KMS-11 (cell line): Measurements from ENCODE around the gene RGS9.

Experiments
- H2AFZ ChIP-seq: fragments of 200-600 bp; sonication (generic); 2 replicates; pipeline ENCODE4 v1.6.1; 2016; ENCODE audit warnings: antibody characterized with exemption, mixed run types, low read depth
- H3K27ac ChIP-seq: fragments of 200-600 bp; sonication (generic); 2 replicates; pipeline ENCODE4 v1.6.1; 2016; ENCODE audit warnings: mild to moderate bottlenecking, mixed run types
- H3K27me3 ChIP-seq: fragments of 200-600 bp; sonication (generic); 2 replicates; pipeline ENCODE4 v1.6.1; 2017; ENCODE audit warnings: mild to moderate bottlenecking, low read depth, mixed run types, moderate library complexity; ENCODE audit not compliant: insufficient read depth
- H3K36me3 ChIP-seq: fragments of 200-600 bp; sonication (generic); 2 replicates; pipeline ENCODE4 v1.6.1; 2017; ENCODE audit warnings: mild to moderate bottlenecking, mixed run types; ENCODE audit not compliant: insufficient read depth
- H3K4me1 ChIP-seq: fragments of 200-600 bp; sonication (generic); 2 replicates; pipeline ENCODE4 v1.6.1; 2016; ENCODE audit warnings: mild to moderate bottlenecking, low read depth, mixed run types; ENCODE audit not compliant: poor library complexity, severe bottlenecking
- H3K4me2 ChIP-seq: fragments of 200-600 bp; sonication (generic); 2 replicates; pipeline ENCODE4 v1.7.0; 2016; ENCODE audit warnings: mild to moderate bottlenecking, mixed run types
- H3K4me3 ChIP-seq: fragments of 200-600 bp; sonication (generic); IDR thresholded peaks from 2 replicates; pipeline ENCODE4 v1.6.1; 2017; ENCODE audit warnings: low read depth, low read length, mixed read lengths; ENCODE audit not compliant: insufficient read depth
- H3K79me2 ChIP-seq: fragments of 200-600 bp; sonication (generic); 2 replicates; pipeline ENCODE4 v1.6.1; 2016; ENCODE audit warnings: low read depth, mixed run types; ENCODE audit not compliant: insufficient read depth
- H3K9ac ChIP-seq: fragments of 200-600 bp; sonication (generic); 2 replicates; pipeline ENCODE4 v1.6.1; 2016; ENCODE audit warnings: mild to moderate bottlenecking, mixed run types
- H4K20me1 ChIP-seq: fragments of 200-600 bp; sonication (generic); 2 replicates; pipeline ENCODE4 v1.6.1; 2016; ENCODE audit warnings: mild to moderate bottlenecking, mixed run types; ENCODE audit not compliant: insufficient read depth
- TF ChIP-seq, protein P1 (sequence below): fragments of 200-600 bp; sonication (generic); conservative IDR thresholded peaks from 2 replicates; pipeline ENCODE4 v1.6.1; 2017; ENCODE audit warnings: low read depth, mild to moderate bottlenecking, antibody characterized with exemption, low read length, moderate library complexity, mixed read lengths

RGS9 gene

DNA sequence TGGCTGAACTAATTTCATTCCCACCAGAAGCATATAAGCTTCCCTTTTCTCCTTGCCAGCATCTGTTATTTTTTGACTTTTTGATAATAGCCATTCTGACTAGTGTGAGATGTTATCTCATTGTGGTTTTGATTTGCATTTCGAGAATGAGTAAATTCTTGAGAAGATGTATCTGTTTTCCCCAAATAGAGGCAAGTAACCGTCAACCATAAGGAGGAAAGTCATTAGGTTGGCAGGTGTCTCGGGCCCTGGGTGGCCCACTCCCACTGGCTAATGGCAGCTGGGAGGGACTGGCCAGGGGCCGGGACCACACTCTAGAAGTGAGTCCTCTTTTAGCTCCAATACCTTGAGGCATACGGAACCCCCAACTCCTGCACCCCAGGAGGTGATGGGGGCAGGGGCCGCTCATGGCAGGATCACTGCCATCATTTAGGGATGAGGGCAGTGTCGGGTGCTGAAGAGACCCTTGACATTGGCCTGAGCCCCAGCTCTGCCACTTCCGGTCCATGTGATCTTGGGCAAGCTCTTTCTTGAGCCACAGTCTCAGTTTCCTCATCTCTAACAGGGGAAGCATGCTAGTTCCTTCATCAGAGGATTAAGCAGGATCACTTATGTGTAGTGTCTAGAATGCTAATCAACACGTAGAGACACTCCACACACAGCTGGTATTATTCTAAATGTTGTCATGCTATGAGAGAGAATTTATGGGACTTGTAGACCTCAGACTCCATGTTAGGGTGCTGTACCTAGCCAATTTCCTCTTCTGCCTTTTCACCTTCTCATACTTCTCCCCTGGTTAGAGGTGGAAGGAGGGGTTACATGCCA, 44.3 kb downstream of the RGS9 start:
- TF ChIP-seq, protein P1, sequence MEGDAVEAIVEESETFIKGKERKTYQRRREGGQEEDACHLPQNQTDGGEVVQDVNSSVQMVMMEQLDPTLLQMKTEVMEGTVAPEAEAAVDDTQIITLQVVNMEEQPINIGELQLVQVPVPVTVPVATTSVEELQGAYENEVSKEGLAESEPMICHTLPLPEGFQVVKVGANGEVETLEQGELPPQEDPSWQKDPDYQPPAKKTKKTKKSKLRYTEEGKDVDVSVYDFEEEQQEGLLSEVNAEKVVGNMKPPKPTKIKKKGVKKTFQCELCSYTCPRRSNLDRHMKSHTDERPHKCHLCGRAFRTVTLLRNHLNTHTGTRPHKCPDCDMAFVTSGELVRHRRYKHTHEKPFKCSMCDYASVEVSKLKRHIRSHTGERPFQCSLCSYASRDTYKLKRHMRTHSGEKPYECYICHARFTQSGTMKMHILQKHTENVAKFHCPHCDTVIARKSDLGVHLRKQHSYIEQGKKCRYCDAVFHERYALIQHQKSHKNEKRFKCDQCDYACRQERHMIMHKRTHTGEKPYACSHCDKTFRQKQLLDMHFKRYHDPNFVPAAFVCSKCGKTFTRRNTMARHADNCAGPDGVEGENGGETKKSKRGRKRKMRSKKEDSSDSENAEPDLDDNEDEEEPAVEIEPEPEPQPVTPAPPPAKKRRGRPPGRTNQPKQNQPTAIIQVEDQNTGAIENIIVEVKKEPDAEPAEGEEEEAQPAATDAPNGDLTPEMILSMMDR, result no peak
- Histone ChIP-seq H3K4me1 (no peaks in the 10 kb centered on the region), H3K4me2 (no peak overlapping the region), H3K9ac (no peak overlapping the region), H3K27me3 (no peaks in the 10 kb centered on the region), H3K79me2 (no peaks in the 10 kb centered on the region), H2AFZ (no peak overlapping the region), H3K4me3 (no peak overlapping the region), H4K20me1 (no peaks in the 10 kb centered on the region), H3K27ac (no peak overlapping the region), H3K36me3 (no peaks in the 10 kb centered on the region)

DNA sequence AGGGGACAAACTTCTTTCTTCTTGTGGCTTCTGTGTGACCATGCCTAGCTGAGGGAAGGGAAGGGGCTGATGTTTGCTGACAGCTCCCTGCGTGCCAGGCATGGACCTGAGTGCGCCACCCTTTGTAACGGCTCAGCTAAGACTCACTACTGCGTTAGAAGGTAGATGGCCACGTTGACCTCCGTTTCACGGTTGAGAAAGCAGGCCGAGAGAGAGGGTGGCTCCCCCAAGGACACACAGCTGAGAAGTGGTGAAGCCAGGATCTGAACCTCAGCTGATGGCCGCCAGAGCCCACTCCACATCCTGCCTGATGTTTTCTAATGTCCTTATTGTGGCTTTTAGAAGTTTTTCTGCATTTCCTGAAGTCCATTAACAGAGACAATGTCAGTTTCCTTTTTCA, 45.1 kb downstream of the RGS9 start:
- TF ChIP-seq, protein P1, result no peak
- Histone ChIP-seq H2AFZ (no peak overlapping the region), H3K27ac (no peak overlapping the region), H3K4me3 (no peak overlapping the region), H3K36me3 (no peaks in the 10 kb centered on the region), H3K79me2 (no peaks in the 10 kb centered on the region), H3K4me2 (no peak overlapping the region), H3K4me1 (no peaks in the 10 kb centered on the region), H4K20me1 (no peaks in the 10 kb centered on the region), H3K9ac (no peak overlapping the region), H3K27me3 (no peaks in the 10 kb centered on the region)

DNA sequence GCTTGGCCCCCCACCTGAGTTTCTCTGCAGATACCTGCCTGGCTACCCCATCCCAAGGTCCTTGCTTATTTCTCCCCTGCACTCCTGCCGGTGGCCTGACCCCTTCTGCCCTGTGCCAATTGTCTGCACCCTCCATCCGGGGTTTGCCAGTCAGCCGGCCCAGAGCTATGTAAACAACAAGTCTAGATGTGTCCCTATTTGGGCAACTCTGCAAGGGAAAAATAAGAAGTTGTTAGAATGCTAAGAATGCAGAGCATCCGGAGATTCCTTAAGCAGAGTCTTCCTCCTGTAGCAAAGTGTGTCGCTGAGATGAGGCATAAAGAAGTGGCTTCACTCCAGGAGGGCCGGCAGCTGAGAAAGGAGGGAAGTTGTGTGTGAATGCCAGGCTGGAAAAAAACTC, 46.6 kb downstream of the RGS9 start:
- H3K4me3 ChIP-seq, result no peak overlapping the region
- no peaks in the 10 kb centered on the region for H3K79me2 ChIP-seq
- no peaks in the 10 kb centered on the region for H3K36me3 ChIP-seq
- no peak overlapping the region for H3K4me2 ChIP-seq
- H3K9ac ChIP-seq, result no peak overlapping the region
- no peaks in the 10 kb centered on the region for H4K20me1 ChIP-seq
- TF ChIP-seq, protein P1, result no peak
- H3K27ac ChIP-seq, result no peak overlapping the region
- no peaks in the 10 kb centered on the region for H3K4me1 ChIP-seq
- no peaks in the 10 kb centered on the region for H3K27me3 ChIP-seq
- H2AFZ ChIP-seq, result no peak overlapping the region

DNA sequence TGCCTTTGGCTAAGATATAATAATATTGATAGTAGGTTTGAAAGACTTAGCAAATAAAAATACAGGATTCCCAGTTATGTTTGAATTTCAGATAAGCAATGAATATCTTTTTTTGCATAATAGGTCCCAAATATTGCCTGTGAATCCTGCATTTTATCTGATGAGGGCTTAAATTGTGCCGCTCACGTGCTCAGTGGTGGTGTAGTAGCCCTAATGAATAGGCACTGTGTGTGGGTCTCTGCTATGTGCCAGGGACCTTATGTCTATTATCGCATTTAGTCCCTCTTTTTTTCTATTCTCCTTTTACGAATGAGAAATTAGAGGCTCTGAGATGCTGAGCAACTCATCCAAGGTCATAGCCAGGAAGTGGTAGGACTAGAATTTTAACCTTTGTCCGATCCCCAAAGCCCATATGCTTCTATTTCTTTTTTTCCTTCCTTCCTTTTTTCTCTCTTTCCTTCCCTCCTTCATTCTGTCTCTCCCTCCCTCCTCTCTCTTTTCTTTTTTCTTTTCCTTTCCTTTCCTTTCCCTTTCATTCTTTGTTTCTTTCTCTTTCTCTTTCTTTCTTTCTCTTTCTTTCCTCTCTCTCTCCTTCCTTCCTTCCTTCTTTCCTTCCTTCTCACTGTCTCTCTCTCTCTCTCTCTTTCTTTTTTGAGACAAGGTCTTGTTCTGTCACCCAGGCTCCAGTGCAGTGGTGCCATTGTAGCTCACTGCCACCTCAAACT, 47.2 kb downstream of the RGS9 start:
- H3K9ac ChIP-seq, result no peak overlapping the region
- TF ChIP-seq, protein P1, result no peak
- H3K27me3 ChIP-seq, result no peaks in the 10 kb centered on the region
- H3K79me2 ChIP-seq, result no peaks in the 10 kb centered on the region
- no peak overlapping the region for H2AFZ ChIP-seq
- H4K20me1 ChIP-seq, result no peaks in the 10 kb centered on the region
- no peak overlapping the region for H3K4me2 ChIP-seq
- H3K36me3 ChIP-seq, result no peaks in the 10 kb centered on the region
- no peak overlapping the region for H3K27ac ChIP-seq
- H3K4me1 ChIP-seq, result no peaks in the 10 kb centered on the region
- H3K4me3 ChIP-seq, result no peak overlapping the region
